ENCODE results near the gene TSTD1. TPM values are rescaled to one million over a fixed set of nuclear protein-coding genes. Genes with fewer than 3 reads are reported as not detected.
A peak's percentile ranks its signal among the peaks of the same experiment; 100 is the strongest.

TSTD1 gene
- total and polyA plus RNA-seq, 2 experiments from 2014 or later, result not detected

DNA sequence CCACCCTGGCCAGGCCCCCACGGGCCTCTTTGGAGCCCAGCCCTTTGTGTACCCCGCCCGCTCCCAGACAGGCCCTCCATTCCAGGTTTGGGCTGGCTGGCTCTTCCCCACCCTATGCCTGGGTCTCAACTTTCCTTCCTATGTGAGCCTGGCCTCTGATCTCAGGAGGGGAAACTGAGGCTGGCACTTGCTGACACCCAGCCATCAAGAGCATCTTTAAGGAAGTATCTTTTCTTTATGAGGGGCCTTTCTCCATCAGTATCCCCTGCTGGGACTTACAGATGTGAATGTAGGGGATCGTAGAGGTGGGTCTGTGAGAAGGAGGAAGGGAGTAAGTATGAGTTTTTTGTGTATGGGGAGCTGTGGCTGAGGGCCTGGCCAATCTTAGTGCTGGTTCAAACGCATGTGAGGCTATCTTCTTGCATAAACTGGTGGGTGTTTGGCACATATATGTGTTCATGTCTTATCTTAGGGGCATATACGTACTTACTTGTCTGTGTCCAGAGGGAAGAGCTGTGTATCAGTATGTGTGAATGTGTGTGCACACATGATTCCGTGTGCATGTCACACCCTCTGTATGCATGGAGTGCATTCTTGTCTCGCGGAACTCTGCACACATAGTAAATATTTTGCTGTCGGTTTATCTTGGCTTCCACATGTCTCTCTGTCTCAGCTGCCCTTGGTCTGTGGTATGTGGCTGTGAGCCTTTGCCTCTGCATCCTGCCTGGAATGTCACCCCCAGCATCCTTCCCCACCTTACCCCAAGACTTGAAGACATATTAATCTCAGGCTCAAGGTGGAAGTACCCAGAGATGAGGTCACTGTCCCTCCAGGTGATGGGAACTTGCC is 45.2 kb upstream of the TSTD1 start:
- DNase-seq, result no peak
- H3K4me2 ChIP-seq (ENCODE audit: unreplicated experiment), result peak overlapping the region; percentile 42
- in situ Hi-C loops (cut with MboI), result no loop called here

DNA sequence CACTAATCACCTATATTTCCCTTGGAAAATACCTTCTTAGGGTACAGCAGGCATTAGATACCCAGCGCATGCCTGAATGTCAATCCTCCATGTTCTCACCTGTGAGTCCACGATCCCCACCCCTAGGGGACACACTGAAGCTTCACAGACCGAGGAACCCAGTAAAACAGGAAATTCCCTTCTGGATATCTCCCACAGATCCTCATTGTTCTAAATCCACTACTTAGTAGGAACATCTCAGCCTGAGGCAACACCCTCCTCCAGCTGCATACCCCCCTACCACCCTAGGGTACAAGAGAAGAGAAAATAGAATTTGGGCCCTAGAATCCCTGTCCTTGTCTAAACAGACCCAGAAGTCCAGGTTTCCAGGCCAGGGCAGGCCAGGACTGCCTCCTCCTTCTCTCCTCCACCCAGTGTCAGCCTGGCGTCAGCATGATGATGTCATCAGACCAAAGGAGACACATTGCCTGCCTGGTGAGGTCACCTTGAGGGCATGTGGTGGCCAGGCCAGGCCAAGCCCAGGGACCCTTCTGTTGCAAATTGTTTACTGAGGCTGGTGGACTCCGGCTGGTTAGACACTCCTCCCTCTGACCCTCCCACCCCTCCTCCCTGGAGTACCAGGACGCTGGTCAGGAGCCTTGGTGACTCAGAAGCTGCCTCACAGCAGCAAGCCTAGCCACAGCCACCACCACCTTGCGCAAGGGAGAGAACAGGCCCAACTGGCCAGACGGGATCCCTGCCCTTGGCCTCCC is 44.4 kb upstream of the TSTD1 start:
- 24 to 27% methylated on average over 7 to 8 of the region's 8 CpGs for WGBS, 2 experiments (ENCODE audit: low coverage in 1 of 2, low lambda C conversion rate in 2 of 2, missing lambda C conversion rate in 2 of 2)
- H3K27me3 ChIP-seq (replicated peaks; ENCODE audit: insufficient read depth), result no peaks in the 10 kb centered on the region
- H3K36me3 ChIP-seq (ENCODE audit: low read depth), result no peaks in the 10 kb centered on the region
- H3K9me3 ChIP-seq (ENCODE audit: low read depth), result no peaks in the 10 kb centered on the region
- in situ Hi-C loops (cut with MboI), result no loop called here
- peaks cover 41% of the 10 kb centered on the region for H3F3A ChIP-seq (ENCODE audit: insufficient read depth)
- H3K4me1 ChIP-seq (ENCODE audit: insufficient read depth), result peaks cover 62% of the 10 kb centered on the region
- DNase-seq, result peak; percentile 98
- peak overlapping the region; percentile 74 for H3K9ac ChIP-seq
- H3K9me2 ChIP-seq (ENCODE audit: insufficient read depth), result no peaks in the 10 kb centered on the region
- no peak overlapping the region for H3K4me3 ChIP-seq
- H4K20me1 ChIP-seq (ENCODE audit: insufficient read depth), result no peaks in the 10 kb centered on the region
- H3K4me2 ChIP-seq (ENCODE audit: unreplicated experiment), result peak overlapping the region; percentile 42
- TF ChIP-seq EZH2phosphoT487 (IDR thresholded peaks at IDR 0.05; ENCODE audit: insufficient read depth, low read depth) (no peak), EZH2 (IDR thresholded peaks at IDR 0.05; ENCODE audit: insufficient read depth, poor library complexity, severe bottlenecking) (no peak)
- peak overlapping the region; percentile 88 for H3K27ac ChIP-seq
- H3K79me2 ChIP-seq (ENCODE audit: insufficient read depth), result no peaks in the 10 kb centered on the region
- H2AFZ ChIP-seq, result peak overlapping the region; percentile 69

More for the DNA sequence above, 45.2 kb upstream of the TSTD1 start:
- no peaks in the 10 kb centered on the region for H3K36me3 ChIP-seq (ENCODE audit: low read depth)
- peaks cover 70% of the 10 kb centered on the region for H3K4me1 ChIP-seq (ENCODE audit: insufficient read depth)
- H3K9me2 ChIP-seq (ENCODE audit: insufficient read depth), result no peaks in the 10 kb centered on the region
- WGBS, 2 experiments (ENCODE audit: low coverage in 1 of 2, low lambda C conversion rate in 2 of 2, missing lambda C conversion rate in 2 of 2), result 59 to 61% methylated on average over 10 of the region's 10 CpGs
- peaks cover 43% of the 10 kb centered on the region for H3F3A ChIP-seq (ENCODE audit: insufficient read depth)
- TF ChIP-seq EZH2phosphoT487 (IDR thresholded peaks at IDR 0.05; ENCODE audit: insufficient read depth, low read depth), result no peak
- no peak for TF ChIP-seq EZH2 (IDR thresholded peaks at IDR 0.05; ENCODE audit: insufficient read depth, poor library complexity, severe bottlenecking)
- H3K27ac ChIP-seq, result peak overlapping the region; percentile 88
- H3K79me2 ChIP-seq (ENCODE audit: insufficient read depth), result no peaks in the 10 kb centered on the region
- no peaks in the 10 kb centered on the region for H4K20me1 ChIP-seq (ENCODE audit: insufficient read depth)
- peak overlapping the region; percentile 69 for H2AFZ ChIP-seq
- no peak overlapping the region for H3K4me3 ChIP-seq
- H3K27me3 ChIP-seq (replicated peaks; ENCODE audit: insufficient read depth), result no peaks in the 10 kb centered on the region
- no peaks in the 10 kb centered on the region for H3K9me3 ChIP-seq (ENCODE audit: low read depth)
- peak overlapping the region; percentile 74 for H3K9ac ChIP-seq

GRCh38 chr1:161082483-161082882 is 43.7 kb upstream of the TSTD1 start:
- H2AFZ ChIP-seq, result no peak overlapping the region
- H3K36me3 ChIP-seq (ENCODE audit: low read depth), result no peaks in the 10 kb centered on the region
- in situ Hi-C loops (cut with MboI), result no loop called here
- peak overlapping the region; percentile 74; the same call in 1 of the 2 replicates for H3K9ac ChIP-seq
- H3K4me2 ChIP-seq (ENCODE audit: unreplicated experiment), result no peak overlapping the region
- H4K20me1 ChIP-seq (ENCODE audit: insufficient read depth), result no peaks in the 10 kb centered on the region
- no peaks in the 10 kb centered on the region for H3K27me3 ChIP-seq (replicated peaks; ENCODE audit: insufficient read depth)
- peaks cover 34% of the 10 kb centered on the region for H3F3A ChIP-seq (ENCODE audit: insufficient read depth)
- no peak for DNase-seq
- peak overlapping the region; percentile 88 for H3K27ac ChIP-seq
- no peaks in the 10 kb centered on the region for H3K9me2 ChIP-seq (ENCODE audit: insufficient read depth)
- no peak for TF ChIP-seq EZH2phosphoT487 (IDR thresholded peaks at IDR 0.05; ENCODE audit: insufficient read depth, low read depth)
- peaks cover 55% of the 10 kb centered on the region for H3K4me1 ChIP-seq (ENCODE audit: insufficient read depth)
- 97 to 100% methylated on average over 2 of the region's 2 CpGs for WGBS, 2 experiments (ENCODE audit: low coverage in 1 of 2, low lambda C conversion rate in 2 of 2, missing lambda C conversion rate in 2 of 2)
- H3K4me3 ChIP-seq, result no peak overlapping the region
- no peaks in the 10 kb centered on the region for H3K79me2 ChIP-seq (ENCODE audit: insufficient read depth)
- H3K9me3 ChIP-seq (ENCODE audit: low read depth), result no peaks in the 10 kb centered on the region

DNA sequence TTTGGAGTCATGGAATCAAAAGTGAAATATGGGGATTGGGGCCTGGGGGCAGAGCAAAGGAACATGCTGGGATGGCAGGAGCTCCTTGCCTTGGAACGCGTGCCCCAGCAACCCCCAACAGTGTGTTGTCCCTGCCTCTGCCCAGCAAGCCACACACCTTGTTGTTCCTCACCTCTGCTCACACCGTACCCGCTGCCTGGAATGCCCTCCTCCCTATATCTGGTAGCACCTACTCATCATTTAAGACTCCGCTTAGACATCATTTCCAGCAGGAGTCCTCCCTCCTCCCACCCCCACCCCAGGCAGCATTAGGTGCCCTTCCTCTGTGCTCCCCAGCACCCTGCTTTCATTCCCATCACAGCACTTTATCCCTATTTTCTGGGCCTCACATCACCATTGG is 42.8 kb upstream of the TSTD1 start:
- TF ChIP-seq EZH2phosphoT487 (IDR thresholded peaks at IDR 0.05; ENCODE audit: insufficient read depth, low read depth), result no peak
- no peak for TF ChIP-seq EZH2 (IDR thresholded peaks at IDR 0.05; ENCODE audit: insufficient read depth, poor library complexity, severe bottlenecking)
- H2AFZ ChIP-seq, result peak overlapping the region; percentile 64; the same call in 1 of the 2 replicates
- H3K9me3 ChIP-seq (ENCODE audit: low read depth), result no peaks in the 10 kb centered on the region
- peaks cover 31% of the 10 kb centered on the region for H3F3A ChIP-seq (ENCODE audit: insufficient read depth)
- in situ Hi-C loops (cut with MboI), result no loop called here
- H3K27ac ChIP-seq, result peak overlapping the region; percentile 88
- peaks cover 54% of the 10 kb centered on the region for H3K4me1 ChIP-seq (ENCODE audit: insufficient read depth)
- H3K36me3 ChIP-seq (ENCODE audit: low read depth), result no peaks in the 10 kb centered on the region
- no peak for DNase-seq
- H3K4me2 ChIP-seq (ENCODE audit: unreplicated experiment), result no peak overlapping the region
- H3K79me2 ChIP-seq (ENCODE audit: insufficient read depth), result no peaks in the 10 kb centered on the region
- H3K4me3 ChIP-seq, result no peak overlapping the region
- WGBS, 2 experiments (ENCODE audit: low coverage in 1 of 2, low lambda C conversion rate in 2 of 2, missing lambda C conversion rate in 2 of 2), result 74 to 87% methylated on average over 4 to 5 of the region's 5 CpGs
- no peaks in the 10 kb centered on the region for H4K20me1 ChIP-seq (ENCODE audit: insufficient read depth)
- H3K9ac ChIP-seq, result peak overlapping the region; percentile 26
- H3K9me2 ChIP-seq (ENCODE audit: insufficient read depth), result no peaks in the 10 kb centered on the region
- no peaks in the 10 kb centered on the region for H3K27me3 ChIP-seq (replicated peaks; ENCODE audit: insufficient read depth)
